CD4-positive, alpha-beta T cell treated with Interleukin-12 subunit alpha and Interleukin-12 subunit beta, for 1 hour (primary cell): ENCODE data around the gene ACTR5.
"Not testable (repeated sequence)": the region's sequence is repeated elsewhere in the genome, so short reads cannot be mapped to it uniquely, and the experiment has no call there.

Experiments
- DNase-seq: peaks from one replicate; pipeline ENCODE4 v3.0.0-alpha.2; 2020

The ACTR5 gene

GRCh38 chr20:38769376-38770295, 21.4 kb downstream of the ACTR5 start:
- no peak for DNase-seq

GRCh38 chr20:38770546-38770945, 22.3 kb downstream of the ACTR5 start:
- no peak for DNase-seq

- DNase-seq: no peak
Observed at GRCh38 chr20:38770970-38771369, 22.7 kb downstream of the ACTR5 start.

DNA sequence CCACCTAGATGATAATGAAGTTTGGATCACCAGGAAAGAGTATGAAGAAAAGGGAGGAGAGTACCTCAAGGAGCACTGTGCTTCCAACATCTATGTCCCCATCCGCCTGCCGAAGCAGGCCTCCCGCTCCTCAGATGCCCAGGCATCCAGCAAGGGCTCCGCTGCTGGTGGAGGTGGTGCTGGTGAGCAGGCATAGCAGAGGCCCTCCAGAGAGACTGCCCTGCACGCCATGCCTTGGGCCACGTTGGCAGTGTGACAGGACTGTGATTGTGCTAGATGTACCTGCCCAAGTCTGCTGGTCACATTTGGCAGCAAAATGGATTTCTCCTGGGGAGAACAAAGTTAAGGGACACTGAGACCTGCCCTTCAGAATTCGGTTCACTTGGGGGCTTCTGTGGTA, 23.4 kb downstream of the ACTR5 start:
- DNase-seq: no peak

- DNase-seq: no peak
Observed at GRCh38 chr20:38774167-38774566, 25.9 kb downstream of the ACTR5 start.

DNA sequence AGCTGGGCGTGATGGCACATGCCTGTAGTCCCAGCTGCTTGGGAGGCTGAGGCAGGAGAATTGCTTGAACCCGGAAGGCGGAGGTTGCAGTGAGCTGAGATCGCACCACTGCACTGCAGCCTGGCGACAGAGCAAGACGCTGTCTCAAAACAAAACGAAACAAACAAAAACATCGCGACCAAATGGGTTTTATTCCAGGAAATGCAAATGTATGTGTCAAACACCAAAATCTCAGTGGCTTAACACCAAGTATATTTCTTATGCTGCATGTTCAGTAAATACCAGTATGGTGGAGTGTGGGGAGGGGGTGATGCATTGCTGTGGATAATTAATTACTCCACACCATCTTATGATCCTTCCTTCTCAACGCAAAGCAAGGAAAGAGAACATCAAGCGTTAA, 28.1 kb downstream of the ACTR5 start:
- peak; percentile 33 for DNase-seq

DNA sequence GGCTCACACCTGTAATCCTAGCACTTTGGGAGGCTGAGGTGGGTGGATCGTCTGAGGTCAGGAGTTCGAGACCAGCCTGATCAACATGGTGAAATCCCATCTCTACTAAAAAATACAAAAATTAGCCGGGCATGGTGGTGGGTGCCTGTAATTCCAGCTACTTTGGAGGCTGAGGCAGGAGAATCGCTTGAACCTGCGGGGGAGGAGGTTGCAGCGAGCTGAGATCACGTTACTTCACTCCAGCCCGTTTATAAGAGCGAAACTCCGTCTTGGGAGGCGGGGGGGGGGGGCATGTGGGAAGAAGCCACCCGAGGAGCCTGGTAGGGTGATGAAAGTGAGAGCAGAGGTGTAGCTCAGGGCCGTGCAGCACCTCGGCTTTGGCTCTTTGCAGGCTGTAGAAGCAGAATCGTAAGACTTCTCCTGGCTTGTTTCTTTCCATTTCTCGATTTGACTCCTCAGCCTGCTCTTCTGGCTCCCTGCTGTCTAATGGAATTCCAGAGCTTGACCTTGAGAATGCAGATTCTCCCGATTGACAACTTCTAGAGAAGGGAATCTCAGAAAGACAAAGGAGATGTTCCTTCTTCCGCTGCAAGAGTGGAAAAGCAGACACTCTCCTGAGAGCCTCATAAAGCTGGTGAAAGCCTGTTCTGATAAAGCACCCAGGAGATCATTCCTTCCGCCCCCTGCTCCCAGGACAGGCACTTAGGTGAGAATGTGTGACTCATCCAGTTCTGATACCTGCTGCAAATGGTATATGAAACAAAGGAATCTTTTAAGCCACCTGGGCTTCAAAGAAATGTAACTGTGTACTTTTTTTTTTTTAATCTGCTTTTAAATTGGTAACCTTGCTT, 31.2 kb downstream of the ACTR5 start:
- DNase-seq: no peak

GRCh38 chr20:38782275-38782674, 34.0 kb downstream of the ACTR5 start:
- no peak for DNase-seq

DNA sequence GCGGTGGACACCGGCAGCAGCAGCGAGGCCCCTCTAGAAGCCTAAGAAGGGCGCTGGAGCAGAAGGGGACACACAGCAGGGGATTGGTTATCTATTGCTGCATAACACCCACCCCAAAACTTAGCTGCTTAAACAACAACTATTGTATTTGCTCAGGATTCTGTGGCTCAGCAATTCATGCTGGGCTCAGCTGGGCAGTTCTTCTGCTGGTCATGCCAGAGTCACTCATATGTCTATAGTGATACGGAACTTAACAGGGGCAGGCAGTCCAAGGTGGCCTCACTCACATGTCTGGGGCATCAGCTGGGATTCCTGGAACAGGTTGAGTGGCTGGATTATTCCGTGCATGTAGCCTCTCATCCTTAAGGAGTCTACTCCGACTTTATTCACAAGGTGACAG, 39.6 kb downstream of the ACTR5 start:
- DNase-seq: no peak

- DNase-seq: no peak
Observed at GRCh38 chr20:38789503-38790199, 41.4 kb downstream of the ACTR5 start.

DNA sequence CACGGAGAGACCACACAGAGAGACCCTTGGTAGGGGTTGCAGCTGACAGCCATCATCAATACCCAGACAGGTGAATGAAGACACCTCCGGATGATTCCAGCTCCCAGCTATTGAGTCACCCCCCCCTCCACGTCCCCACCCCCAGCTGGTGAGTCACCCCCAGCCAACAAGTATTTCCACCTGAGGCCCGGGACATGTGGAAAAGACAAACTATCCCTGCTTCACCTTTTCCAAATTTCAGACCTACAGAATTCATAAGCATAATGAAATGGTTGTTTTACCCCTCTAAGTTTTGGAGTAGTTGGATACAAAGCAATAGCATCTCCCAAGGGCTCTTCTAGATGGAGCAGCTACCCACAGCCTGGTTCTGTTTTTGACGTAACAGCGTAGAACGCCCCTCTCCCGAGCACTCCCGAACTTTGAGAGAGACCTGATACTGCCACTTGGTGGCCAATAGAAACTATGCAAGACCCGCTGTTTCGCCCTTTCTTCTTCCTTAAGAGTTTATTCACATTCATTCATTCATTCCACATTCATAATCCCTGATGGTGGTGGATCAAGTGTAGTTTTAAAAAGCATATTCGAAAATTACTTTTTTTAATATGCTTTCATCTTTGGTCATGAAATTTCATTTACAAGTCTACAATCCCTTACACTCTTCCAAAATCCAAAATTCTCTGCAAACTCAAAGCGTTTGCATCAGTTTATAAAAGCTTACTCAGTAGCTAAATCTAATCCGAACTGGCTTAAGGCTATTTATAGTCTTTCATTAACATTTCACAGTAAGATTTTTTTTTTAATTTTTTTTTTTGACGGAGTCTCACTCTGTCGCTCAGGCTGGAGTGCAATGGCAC, 42.2 kb downstream of the ACTR5 start:
- DNase-seq: peak; percentile 61

GRCh38 chr20:38791291-38791690, 43.0 kb downstream of the ACTR5 start:
- no peak for DNase-seq

GRCh38 chr20:38791940-38792339, 43.7 kb downstream of the ACTR5 start:
- DNase-seq: no peak

- DNase-seq: not testable (repeated sequence)
Observed at GRCh38 chr20:38794057-38794456, 45.8 kb downstream of the ACTR5 start.

DNA sequence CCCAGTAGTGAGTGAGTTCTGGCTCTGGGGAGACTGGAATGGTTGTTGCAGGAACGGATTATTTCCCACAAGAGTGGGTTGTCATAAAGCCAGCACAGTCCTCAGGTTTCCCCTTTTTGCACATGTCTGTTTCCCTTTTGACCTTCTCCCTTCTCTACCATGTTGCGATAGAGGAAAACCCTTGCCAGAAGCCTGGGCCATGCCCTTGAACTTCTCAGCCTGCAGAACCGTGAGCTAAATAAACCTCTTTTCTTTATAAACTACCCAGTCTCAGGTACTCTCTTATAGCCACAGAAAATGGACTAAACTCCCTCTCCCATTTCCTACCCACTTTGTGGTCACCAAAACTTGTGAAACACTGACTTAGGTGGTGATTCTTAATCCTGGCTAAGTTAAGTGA, 50.0 kb downstream of the ACTR5 start:
- no peak for DNase-seq

- no peak for DNase-seq
Observed at GRCh38 chr20:38799203-38799602, 50.9 kb downstream of the ACTR5 start.

GRCh38 chr20:38800882-38801281, 52.6 kb downstream of the ACTR5 start:
- no peak for DNase-seq

DNA sequence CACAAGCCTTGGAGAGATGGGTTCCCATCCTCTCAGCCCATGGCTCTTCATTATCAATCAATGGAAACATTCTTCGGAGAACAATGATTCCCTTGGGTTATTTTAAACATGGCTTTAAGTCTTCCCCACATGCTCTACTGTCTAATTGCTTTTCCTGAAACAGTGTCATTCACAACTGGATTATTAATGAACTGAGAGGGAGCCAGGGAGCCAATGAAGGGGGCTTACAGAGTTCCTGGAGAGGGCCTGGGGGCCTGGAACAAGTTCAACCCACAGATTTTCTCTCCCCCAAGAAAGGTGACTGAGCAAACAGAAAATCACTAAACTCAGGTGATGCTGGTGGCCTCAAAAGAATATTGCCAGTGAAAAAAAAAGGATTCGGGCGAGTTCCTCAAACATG, 56.0 kb downstream of the ACTR5 start:
- no peak for DNase-seq

DNA sequence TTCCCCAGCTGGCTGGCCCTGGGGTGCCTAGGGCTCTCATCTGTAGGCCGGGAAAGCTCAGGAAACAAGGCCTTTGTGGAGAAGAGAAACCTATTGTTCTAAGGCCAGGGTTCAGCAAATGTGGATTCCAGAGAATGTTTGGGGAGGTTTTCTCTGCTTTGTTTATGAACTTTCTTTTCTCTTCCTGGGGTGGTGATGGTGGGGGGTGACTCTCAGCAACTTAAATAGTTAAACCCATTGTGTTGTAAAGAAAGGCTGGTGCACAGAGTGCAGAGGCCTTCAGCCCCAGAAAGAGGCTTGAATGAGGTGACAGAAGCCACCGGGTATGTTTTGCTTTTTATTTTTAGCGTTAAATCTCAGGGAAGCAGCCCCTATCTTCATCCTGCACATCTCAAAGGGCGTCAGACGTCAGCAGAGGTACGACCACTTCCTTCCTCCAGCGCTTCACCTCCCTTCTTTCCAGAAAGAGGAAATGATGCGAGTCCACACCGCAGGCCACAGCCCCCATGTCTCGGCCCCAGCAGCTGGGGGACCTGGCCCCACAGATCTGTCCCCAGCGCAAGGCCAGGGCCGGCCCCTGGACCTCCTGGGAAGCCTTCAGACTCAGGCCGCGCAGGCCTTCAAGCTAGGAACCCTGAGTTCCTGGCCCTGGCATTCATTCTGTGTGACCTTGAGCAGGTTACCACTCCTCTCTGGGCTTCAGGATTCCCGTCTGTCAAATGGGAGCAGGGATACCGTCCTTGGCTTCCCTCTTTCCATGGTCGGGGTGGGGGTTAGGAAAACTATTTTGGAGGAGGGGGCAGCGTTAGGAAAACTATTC, 56.6 kb downstream of the ACTR5 start:
- peak; percentile 89 for DNase-seq

GRCh38 chr20:38805502-38805957, 57.3 kb downstream of the ACTR5 start, which contains the start of gene PPP1R16B:
PPP1R16B (plus strand) TSS chr20:38805697; CDS start chr20:38835926, 30,229 bp downstream.
- peak; percentile 83 for DNase-seq
